ENCODE measurements around the gene IL18. TPM values are rescaled to one million over a fixed set of nuclear protein-coding genes. Genes with fewer than 3 reads are reported as not detected.
"Not testable (repeated sequence)": the region's sequence is repeated elsewhere in the genome, so short reads cannot be mapped to it uniquely, and the experiment has no call there.

IL18 gene
- total RNA-seq, 2 donors from 2014 or later: 74.7 to 154 TPM

DNA sequence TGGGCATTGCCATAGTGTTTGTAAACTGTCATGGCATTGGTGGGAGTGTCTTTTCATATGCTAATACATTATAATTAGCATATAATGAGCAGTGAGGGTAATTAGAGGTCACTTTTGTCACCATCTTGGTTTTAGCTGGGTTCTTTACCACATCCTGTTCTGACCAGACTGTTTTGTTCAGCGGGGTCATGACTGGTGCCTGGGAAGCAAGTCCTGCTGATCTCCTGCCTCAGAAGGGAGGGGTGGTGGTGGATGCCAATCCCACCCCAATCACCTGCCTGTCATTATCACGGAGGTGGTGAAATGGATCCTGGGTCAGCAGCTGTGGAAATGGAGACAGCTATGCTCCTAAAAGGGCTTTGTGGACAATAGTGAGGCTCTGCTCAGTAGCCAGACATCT, 31.2 kb downstream of the IL18 start:
- ATAC-seq (no peak), DNase-seq (no peak)

DNA sequence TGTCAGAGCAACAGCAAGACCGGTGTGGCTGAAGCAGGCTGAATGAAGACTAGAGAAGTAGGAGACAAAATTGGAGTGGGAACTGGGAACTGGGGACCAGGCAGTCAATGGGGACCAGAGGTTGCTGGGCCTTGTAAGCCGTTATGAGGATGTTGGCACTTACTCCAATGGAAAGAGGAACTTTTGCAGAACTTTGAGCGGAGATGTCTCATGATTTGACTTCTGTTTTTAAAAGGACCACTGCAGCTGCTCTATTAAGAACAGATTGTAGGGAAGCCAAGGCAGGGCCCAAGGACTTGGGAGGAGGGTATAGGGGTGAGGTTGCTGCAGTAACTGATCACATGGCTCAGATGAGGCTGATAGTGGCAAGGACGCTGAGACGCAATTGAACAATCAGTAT, 34.2 kb downstream of the IL18 start:
- ATAC-seq (no peak), DNase-seq (peak in 1 of 2 donors; percentile 36)
- intact Hi-C loops (cut with DNase I, micrococcal nuclease): no loop called here

More for the DNA sequence above, 31.2 kb downstream of the IL18 start:
- intact Hi-C loops (cut with DNase I, micrococcal nuclease): no loop called here

DNA sequence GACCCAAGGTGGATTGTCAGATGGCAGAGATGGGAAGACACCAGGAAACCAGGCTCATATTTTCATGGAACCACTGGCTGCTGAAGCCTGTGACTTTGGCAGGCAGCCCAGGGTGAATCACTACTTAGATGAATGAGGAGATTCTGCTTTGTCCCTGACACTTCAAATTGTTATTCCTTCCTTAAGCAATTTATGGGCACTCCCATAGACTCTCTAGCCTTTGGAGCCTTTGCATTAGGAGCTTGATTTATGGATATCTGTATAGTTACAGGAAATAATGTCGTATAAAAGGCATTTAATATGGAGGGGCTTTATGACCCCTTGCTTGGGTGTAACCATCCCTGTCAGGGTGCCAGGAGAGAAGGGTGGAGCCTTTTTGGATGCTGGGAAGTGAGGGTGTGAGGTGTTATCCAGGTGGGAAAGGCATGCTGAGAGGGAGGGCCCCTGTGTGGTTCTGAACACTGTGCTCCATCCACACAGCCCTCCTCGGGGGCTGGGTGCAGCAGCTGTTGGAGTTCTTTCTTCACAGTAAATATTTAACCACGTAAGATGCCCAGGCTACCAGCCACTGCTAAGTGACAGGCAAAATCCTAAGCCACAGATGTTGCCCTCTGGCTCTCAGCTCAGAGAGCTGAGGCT, 35.3 kb downstream of the IL18 start:
- ATAC-seq (peak; percentile 72), DNase-seq (peak; percentile 89 to 92)
- intact Hi-C loops (cut with DNase I, micrococcal nuclease): no loop called here

DNA sequence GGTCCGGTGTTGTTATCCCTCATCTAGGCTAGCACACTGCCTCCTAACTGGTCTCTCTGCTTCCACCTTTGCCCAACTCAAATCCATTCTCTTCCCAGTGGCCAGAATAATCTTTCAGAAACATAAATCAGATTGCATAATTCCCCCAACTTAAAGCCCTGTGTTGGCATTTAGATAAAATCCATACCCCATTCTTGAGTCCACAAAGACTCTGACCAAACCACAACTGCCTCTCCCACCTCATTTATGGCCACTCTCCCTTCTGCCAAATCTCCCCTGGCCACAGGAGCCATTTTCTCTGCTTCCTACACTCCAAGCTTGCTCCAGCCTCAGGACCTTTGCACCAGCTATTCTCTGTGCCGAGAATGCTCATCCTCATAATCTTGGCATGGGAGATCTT, 36.8 kb downstream of the IL18 start:
- DNase-seq: no peak
- intact Hi-C loops (cut with DNase I, micrococcal nuclease): no loop called here
- ATAC-seq: no peak

DNA sequence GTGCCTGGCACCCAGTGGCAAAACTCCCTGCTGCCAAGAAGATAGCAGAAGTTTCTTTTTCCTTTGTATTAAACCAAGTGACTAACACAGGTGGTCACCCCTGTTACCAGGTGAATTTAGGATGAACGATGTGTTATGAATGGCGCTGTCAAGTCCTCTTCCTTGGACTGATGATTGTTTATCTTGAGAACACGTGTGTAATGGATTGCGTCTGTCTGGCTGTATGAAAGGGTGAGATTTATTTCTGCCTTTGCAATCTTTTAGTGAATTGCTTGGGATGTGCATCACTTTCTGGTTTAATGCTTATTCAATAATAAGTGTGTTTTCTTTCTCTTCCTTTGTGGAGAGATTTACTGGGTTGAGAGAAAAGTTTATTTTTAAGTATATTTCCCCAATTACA, 40.8 kb downstream of the IL18 start:
- intact Hi-C loops (cut with DNase I, micrococcal nuclease): no loop called here
- DNase-seq (no peak), ATAC-seq (no peak)

DNA sequence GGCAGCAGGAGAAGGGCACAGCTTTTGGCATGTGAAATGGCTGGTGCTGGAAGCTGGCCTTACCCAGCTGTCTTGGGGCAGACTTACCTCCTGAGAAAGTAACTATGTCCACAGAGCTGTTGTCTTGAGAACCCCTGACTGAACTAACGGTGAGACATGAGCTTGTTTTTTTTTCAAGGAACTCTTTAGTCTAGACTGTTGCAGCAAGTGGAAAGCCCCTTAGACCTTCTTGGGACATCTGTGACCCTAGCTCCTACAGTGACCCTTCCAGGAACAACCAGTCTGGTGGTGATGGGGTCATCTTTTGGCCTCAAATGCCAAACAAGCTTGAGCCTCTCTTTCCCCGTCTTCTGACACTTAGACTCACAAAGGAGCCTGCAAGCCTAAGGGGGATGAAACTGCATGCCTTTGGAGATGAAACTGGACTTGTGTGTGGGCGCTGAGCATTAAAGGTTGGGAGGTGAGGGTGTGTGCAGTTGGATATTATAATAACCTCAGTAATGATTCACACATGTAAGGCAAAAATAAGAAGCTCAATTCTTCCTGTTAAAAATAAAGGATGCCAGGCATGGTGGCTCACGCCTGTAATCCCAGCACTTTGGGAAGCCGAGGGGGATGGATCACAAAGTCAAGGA, 41.8 kb downstream of the IL18 start:
- intact Hi-C loops (cut with DNase I, micrococcal nuclease): no loop called here
- DNase-seq (no peak), ATAC-seq (no peak)

DNA sequence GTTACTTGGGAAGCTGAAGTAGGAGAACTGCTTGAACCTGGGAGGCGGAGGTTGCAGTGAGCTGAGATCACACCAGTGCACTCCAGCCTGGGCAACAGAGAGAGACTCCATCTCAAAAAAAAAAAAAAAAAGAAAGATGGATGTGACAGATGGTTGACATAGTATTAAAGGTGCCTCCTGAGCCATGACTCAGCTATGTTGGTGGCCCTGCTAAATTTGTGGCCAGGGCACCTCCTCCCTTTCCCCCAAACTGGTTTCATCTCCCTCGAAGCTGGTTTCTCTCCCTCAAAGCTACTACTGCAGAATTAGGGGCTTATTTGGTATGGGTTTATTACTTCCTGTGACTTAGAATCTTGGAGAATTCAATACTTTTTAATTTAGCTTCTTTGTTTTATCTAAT, 45.7 kb downstream of the IL18 start:
- DNase-seq: no peak
- ATAC-seq: no peak
- intact Hi-C loops (cut with DNase I, micrococcal nuclease): loop anchor here in 1 of 2 donors (10.0 kb wide), 1 partner anchor 157 kb away; no protein-coding TSS in a partner anchor

DNA sequence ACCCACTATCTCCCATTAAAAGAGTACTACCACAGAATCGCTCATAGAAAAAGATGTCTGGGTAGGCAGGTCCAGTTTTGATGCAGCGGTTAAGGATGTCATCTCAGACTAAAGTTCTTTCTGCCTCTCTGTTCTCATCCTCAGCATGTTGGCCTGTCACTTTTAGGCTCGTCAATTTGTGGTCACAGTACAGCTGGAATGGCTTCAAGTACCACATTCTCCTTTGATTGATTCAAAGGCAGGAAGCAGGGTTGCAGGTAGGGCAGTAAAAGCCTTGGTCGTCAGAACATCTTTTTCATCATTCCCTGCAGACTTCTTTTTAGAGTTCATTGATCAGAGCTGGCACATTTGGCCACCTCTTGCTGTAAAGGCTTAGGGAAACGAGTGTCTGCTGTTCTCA, 48.5 kb downstream of the IL18 start:
- intact Hi-C loops (cut with DNase I, micrococcal nuclease): loop anchor here in 1 of 2 donors (10.0 kb wide), 1 partner anchor 159 kb away; no protein-coding TSS in a partner anchor
- no peak for ATAC-seq
- no peak for DNase-seq

DNA sequence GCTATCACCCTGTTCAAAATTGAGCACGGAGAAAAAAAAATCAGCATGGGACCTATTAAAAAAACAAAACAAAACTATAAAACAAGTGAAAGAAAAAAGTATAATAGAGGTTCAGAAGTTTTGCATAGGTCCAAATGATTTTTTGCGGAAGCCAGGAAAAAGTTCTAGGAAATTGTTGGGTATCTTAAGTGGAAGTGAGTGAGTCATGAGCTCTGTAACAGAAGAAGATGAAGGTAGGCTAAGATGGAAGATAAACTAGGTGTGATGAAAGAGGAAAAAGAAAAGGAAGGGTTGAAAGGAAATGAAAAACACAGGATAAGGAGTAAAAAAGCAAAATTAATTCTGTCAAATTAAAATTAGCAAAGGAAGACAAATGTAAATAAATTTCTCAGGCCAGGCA, 49.4 kb downstream of the IL18 start:
- intact Hi-C loops (cut with DNase I, micrococcal nuclease): loop anchor here in 1 of 2 donors (5.0 to 10.0 kb wide), 2 partner anchors 63 to 160 kb away; partner anchors contain the start of gene BCO2
- DNase-seq (no peak), ATAC-seq (no peak)

DNA sequence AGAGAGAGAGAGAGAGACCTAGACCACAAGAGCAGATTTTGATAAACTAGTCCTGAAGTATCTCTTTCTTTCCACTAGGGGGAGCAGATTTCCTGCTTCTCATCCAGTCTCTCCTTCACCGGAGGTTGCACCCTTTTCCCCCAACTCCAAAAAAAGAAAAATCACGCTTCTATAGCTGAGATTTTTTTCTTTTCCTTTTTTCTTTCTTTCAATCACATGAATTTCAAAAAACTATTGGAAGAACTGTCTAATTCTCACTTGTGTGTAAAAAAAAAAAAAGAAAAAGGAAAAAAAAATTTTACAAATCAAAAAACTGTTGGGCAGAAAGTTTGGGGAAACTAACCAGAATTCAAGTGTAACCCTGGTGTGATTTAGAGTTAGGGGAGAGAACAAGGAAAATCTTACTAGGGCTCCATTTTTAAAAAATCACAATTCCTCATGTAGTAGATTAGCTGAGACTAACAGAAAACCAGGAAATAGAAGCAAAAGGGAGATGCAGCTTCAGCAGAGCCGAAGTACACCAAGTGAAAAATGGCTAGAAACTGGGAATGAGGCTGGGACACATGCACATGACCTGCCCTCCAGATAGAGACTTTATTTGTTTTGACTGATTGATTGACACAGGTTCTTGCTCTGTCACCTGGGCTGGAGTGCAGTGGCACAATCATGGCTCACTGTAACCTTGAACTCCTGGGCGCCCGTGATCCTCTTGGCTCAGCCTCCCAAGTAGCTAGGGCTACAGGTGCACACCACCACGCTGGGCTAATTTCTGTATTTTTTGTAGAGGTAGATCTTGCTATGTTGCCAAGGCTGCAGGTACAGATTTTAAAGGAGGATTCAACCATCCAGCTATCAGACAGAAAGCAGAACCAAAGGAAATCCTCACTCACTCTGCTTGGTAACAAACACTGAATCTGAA, 50.1 kb downstream of the IL18 start:
- ATAC-seq: peak; percentile 85
- intact Hi-C loops (cut with DNase I, micrococcal nuclease): loop anchor here in 1 of 2 donors (5.0 to 10.0 kb wide), 2 partner anchors 64 to 161 kb away; partner anchors contain the start of gene BCO2
- no peak for DNase-seq

DNA sequence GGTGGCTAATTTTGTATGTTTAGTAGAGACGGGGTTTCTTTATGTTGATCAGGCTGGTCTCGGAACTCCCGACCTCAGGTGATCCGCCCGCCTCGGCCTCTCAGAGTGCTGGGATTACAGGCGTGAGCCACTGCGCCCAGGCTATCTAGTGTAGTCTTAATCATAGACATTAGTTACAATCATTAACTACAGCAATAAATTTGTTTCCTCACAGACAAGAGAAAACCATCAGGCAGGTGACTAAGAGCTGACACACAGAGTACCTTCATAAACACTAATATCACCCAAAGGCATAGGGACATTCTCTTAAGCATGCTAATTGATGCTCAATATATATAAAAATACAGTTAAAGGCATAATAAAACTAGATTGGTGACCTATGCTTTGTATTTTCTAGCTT, 57.8 kb downstream of the IL18 start:
- intact Hi-C loops (cut with DNase I, micrococcal nuclease): no loop called here

DNA sequence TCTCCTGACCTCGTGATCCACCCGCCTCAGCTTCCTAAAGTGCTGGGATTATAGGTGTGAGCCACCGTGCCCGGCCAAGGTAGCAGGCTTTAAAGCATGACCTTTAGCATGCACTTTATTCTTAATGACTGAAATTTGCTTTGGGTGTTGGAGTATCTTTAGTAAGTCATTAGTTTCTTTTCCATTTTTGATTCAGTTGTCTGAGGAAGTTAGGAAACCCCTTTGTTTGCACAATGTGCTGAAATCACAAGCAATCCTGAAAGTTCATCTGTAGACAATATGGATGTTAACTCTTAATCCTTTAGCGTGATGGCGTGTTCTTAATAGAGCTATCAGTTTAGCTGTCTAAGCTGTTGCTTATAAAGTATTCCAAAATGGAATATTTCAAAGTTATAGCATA, 60.4 kb downstream of the IL18 start:
- intact Hi-C loops (cut with DNase I, micrococcal nuclease): no loop called here
- ATAC-seq (no peak), DNase-seq (no peak)

More for the DNA sequence above, 57.8 kb downstream of the IL18 start:
- DNase-seq (no peak), ATAC-seq (no peak)

DNA sequence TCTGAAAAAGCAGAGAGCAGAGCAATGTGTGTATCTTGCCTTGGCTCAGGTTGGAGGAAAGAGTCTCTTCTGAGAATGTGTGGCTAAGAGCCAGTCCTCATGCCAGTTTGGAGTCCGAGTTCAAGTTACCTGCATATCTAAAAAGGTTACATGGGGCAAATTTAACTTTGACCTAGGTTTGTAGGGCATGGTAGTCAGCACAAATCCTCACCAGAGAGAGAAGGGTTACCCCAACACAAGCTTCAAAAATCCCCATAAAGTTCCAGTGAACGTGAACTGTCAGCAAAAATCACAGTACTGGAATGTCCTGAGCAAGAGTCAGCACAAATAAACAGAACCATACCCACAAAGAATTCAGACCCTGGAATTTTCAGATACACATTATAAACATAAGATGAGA, 63.4 kb downstream of the IL18 start:
- no peak for ATAC-seq
- intact Hi-C loops (cut with DNase I, micrococcal nuclease): no loop called here

DNA sequence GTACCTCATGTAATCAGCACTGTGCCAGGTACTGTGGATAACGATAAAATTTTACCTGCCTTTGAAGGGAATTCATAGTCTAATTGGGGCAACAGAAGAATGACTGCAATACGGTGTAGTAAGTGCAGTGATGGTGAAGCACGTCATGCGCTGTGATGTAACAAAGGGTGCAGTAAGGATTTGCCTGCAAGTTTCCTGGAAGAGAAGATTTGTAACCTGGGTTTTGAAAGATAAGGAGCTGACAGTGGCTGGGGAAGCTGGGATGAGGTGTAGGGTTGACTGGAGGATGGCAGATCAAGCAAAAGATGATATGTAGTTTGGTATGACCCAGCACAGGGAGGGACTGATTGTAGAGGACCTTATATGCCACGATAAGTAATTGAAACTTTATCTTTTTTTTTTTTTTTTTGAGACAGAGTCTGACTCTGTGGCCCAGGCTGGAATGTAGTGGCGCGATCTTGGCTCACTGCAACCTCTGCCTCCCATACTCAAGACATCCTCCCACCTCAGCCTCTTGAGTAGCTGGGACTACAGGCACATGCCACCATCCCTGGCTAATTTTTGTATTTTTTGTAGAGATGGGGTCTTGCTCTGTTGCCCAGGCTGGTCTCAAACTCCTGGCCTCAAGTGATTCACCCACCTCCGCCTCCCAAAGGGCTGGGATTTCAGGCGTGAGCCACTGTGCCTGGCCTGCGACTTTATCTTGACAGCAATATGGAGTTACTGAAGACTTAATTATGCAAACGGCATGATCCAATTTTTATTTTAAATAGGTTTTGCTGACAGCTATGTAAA, 66.0 kb downstream of the IL18 start:
- intact Hi-C loops (cut with DNase I, micrococcal nuclease): no loop called here
- no peak for ATAC-seq
- DNase-seq: no peak

More for the DNA sequence above, 63.4 kb downstream of the IL18 start:
- DNase-seq: no peak

DNA sequence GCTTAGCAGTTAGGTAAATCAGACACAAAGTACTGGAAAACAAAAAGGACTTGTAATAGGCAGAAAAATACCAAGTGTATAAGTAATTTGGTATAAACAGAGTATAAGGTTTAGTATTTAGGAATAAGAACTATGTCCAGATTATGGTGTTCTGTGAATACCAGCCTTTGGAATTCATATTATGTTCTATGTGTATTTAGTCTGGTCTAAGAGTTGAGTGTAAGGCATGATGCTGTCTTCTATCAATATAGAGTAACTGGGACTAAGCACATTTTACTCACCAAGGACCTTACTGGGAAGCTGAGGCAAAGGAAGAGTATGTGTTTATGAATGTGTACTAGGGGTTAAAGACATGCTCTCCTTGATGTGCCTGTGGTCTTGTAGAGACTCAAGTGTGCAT, 67.7 kb downstream of the IL18 start:
- intact Hi-C loops (cut with DNase I, micrococcal nuclease): no loop called here
- ATAC-seq: no peak
- DNase-seq: no peak

DNA sequence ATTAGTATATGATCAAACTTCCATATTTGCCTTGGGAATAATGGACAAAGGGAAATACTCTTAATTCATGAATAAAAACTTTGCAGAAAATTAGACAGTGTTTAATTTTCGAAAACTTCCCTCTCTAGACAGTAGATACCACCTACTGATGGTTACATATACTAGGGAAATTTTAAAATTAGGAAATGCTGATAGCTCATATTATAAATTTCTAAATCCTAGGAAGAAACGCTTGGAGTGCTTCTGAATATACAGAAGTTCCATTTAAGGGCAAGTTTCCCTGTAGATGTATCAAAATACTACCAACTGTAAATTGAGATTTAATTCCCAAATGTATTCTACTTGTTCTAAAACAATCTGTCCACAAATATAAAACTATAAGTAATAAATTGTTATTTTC, 68.6 kb downstream of the IL18 start:
- DNase-seq; ATAC-seq; intact Hi-C loops (cut with DNase I, micrococcal nuclease): not testable (repeated sequence)

Data from left colon (tissue), 2 donors.